HG03439 (cell line): ENCODE measurements around the gene CEP290.
"Not testable (repeated sequence)": the region's sequence is repeated elsewhere in the genome, so short reads cannot be mapped to it uniquely, and the experiment has no call there.

Experiments
- ATAC-seq: cut with Tn5 transposase; IDR thresholded peaks from one replicate; pipeline ENCODE4 v1.9.1; 2021; ENCODE audit warnings: mild to moderate bottlenecking, moderate library complexity; ENCODE audit not compliant: unreplicated experiment

The CEP290 gene

DNA sequence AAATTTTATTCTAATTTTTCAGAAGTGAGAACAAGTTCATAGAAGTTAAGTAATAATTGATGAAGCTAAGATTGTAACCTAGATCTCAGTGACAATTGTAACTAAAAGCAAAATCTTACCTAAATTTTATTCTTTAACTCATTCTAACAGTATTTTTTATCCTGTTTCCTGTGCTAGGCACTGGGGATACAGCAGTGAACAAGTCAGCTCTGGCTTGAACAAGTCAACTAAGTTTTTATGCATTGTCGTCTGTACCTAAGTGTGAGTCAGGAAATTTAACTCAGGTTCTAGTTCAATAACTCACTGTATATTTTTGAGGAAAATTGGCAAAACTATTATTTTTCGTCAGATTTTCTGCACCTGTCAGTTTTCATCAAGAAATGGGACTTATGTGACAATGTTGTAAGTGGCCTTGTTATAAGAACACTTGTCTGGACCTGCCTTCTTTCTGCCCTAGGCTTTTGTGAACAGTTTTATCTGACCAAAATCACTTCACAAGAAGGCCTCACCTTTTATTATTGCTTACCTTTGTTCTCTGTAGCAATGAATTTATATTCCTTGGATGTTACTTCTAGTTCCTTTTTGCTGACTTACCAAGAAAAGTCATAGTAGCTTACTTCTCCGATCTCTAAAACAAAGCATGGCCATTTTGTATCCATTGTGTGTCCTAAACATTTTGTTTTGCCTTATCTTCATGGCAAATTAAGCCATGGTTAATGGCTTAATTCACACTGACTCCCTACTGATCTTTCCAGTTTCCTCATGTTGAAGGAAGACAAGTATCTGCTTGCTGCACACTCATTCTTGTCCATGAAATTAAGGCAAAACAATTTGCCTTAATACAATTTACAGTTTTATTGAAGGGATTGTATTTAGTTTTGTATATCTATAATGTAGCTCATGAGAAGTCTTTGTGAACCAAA, 2.9 kb upstream of the CEP290 start:
- no peak for ATAC-seq

DNA sequence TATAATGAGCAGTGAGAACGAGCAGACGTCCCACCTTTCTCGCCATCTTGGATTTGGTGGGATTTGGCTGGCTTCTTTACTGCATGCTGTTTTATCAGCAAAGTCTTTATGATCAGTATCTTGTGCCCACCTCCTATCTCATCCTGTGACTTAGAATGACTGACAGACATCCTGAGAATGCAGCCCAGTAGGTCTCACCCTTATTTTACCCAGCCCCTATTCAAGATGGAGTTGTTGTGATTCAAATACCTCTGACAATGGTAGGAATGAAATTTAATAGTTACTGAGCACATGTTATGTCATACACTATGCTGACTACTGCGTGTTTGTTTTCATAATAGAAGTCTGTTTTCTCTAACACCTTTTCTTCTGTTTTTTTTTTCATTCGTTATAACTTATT, 2.1 kb upstream of the CEP290 start:
- ATAC-seq, result no peak

DNA sequence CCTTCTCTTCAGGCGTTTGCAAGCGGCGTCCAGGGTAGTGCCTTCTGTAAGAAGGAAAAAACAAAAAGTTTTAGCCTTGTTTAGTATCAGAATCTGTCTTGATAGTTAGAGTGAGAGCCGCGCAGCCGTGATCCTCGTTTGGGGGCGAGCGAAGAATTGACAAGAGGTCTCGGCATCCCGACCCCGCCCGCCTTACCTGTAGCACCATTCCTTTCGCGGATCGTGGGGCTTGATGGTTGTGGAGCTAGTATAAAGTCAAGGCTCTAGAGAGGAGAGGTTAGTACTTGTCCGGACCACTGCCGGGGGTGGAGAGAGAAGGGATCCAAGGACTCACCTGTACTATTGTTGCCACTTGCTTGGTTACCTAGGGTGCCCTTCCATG, 713 bp upstream of the CEP290 start:
- ATAC-seq, result peak; percentile 7

DNA sequence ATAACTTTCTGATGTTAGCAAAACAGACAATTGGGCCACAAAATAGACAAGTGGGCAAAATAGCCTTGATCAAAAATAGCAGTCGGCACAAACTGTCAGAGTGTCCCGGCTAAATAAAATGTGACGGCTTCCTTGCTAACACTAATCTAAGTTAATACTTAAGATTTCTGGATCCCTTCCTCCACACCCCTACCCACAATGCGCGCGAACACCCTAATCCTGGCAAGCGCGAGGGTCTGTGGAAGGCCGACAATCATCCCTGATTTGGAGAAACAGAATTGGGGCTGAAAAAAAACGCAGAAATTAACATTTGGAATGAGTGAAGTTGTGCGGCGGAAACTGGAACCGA, 489 bp downstream of the CEP290 start:
- ATAC-seq, result no peak

DNA sequence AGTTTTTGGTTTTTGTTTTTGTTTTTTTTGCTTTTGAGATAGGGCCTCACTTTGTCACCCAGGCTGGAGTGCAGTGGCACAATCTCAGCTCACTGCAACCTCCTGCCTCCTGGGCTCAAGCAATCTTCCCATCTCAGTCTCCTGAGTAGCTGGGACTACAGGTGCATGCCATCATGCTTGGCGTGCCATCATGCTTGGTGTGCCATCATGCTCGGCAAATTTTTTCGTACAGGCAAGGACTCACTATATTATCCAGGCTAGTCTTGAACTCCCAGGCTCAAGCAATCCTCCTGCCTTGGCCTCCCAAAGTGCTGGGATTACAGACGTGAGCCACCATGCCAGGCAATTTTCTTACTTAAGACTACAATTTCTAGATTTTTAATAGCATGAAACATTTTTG, 2.2 kb downstream of the CEP290 start:
- ATAC-seq, result not testable (repeated sequence)

DNA sequence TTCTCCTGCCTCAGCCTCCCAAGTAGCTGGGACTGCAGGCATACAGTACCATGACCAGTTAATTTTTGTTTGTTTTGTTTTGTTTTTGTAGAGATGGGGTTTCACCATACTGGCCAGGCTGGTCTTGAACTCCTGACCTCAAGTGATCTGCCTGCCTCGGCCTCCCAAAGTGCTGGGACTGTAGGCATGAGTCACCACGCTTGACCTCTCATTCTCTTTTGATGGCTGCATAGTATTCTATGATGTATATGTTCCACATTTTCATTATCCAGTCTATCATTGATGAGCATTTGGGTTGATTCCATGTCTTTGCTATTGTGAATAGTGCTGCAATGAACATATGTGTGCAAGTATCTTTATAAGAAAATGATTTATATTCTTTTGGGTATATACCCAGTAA, 8.7 kb downstream of the CEP290 start:
- ATAC-seq, result not testable (repeated sequence)

DNA sequence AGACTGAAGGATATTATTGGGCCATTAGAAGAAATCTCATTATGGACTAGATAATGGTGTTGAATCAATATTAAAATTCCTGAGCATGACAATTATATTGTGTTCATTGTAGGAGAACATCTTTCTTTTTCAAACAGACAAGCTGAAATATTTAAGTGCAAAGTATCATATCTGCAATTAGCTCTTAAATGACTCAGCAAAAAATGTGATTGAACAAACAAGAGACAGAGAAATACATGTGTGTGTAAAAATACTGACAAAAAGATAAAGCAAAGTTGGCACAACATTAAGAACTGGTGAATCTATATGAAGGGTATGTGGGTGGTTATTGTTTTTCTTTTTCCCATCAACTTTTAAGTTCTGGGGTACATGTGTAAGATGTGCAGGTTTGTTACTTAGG, 9.5 kb downstream of the CEP290 start:
- no peak for ATAC-seq

DNA sequence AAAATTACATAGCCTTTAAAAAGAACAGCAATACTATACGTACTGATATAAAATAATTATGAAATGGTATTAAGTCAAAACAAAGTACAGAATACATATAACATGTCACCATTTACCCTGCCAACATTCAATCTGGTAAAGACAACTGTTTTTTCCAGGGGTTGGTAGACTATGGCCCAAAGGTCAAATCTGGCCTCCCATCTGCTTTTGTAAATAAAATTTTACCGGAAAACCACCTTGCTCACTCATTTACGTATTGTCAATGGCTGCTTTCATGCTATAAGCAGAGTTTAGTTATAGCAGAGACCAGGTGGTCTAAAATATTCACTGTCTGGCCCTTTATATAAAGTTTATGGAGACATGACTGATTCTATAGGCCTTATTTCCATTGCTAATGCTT, 14.0 kb downstream of the CEP290 start:
- no peak for ATAC-seq

DNA sequence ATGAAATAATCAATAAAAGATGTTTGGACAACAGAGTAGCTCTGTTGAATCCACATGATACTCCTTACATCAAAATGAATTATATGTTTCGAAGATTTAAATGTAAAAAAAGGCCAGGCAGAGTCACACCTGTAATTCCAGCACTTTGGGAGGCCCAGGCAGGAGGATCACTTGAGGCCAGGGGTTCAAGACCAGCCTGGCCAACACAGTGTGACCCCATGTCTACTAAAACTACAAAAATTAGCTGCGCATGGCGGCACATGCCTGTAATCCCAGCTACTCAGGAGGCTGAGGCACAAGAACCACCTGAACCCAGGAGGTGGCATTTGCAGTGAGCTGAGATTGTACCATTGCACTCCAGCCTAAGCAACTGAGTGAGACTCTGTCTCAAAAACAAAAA, 14.8 kb downstream of the CEP290 start:
- no peak for ATAC-seq

DNA sequence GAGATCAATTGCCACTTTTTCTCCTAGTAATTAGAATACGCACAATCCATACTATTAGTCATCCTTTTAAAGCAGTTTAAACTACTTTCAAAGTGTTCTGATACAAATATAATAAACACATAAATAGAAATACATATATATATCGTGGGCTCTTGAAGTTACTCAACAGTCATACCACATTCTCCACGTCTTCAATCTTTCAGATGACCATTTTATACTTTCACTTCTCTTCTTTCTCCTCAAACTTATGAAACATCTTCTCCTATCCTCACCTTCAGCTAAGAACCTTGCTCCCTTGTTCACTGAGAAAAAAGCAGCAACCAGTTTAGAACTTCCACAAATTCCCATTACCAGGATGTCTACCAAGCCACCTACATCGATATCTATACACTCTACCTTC, 19.2 kb downstream of the CEP290 start:
- ATAC-seq, result no peak

DNA sequence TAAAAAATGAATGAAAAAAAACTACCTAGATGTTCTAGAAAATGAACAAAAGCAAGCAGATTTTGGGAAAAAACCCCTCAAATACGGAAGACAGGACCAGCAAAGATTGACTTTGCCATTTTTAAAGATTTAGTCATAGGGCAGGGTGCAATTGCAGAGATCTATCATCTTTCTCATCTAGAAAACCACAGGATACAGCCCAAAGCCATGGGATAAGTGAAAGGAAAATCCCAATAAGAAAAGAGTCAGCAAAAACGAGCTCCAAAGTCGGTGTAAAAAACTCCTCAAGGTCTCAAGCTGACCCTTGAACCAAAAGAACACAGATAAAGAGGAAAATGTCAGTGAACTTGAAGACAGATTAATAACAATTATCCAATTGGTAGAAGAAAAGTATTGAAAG, 28.0 kb downstream of the CEP290 start:
- no peak for ATAC-seq

DNA sequence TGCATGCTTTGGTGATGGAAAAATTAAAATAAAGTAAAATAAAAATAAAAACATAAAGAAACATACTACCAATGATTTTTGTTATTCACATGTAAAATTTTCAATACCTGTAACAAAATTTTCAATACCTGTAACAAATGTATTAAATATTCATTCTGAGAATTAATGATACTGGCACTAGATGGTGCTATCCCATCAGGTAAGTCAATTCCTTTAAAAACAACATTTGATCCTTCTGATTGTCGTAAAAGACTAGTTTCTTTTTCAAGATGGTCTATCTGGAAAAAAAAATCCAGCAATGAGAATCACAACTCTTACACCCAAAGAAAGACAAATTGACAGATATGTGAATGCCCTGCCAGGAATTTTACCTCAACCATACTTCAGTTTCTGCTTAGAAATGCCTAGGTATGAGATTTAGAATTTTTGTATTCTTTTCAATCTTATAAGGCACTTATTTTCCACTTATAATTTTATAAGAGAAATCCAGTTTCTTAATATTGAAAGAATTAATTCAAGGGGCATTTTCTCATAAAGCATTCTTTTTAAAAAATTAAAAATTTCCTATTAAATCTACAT, 30.7 kb downstream of the CEP290 start:
- ATAC-seq, result no peak

DNA sequence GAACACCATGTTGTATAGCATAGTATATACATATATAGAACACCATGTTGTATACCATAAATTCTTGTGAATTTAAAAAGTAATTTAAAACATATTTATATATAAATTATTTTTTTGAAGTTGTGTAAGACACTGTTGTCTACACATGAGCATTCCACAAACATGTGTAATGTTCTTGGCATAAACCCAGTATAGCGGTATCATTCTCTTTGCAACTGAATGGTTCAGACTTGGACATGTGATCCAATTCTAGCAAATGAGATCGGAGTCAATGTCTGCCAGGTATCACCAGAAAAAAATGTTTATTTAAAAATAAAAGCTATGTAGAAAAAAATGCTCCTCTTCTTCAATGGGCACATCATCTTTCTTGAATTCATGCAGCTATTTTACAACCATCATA, 33.9 kb downstream of the CEP290 start:
- no peak for ATAC-seq

DNA sequence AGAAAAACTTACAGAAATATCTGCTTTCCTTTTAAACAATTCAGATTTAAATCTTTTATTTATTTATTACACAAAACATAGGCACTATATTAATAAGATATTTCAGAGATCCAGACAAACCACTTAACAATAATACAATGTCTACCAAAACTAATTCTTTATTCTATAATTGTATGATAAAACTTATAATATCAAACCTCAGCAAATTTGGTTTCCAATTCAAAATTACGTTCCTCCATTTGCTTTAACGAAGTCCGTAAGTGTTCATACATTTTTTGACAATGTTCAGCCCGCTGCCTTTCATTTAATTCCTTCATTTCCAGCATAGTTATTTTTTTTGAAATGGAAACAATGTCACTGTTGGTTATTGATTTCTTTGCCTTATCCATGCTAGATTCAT, 48.3 kb downstream of the CEP290 start:
- ATAC-seq, result no peak

DNA sequence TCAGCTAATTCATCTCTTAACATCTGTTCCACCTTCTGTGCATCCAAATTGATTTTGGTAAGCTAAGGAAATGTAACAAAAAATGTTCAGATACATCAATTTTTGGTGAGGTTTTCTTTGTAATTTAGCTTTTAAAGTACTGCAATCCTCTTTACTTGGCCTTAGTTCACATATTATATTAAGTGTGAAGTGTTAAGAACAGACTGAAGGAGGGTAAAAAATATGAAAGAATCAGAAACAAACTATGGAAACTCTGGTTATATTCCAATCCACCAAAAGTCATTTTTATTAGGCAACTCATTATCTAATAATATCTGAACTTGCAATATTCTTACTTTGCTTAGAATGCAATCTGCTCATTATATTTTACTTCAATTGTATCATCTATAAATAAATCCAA, 49.1 kb downstream of the CEP290 start:
- no peak for ATAC-seq

DNA sequence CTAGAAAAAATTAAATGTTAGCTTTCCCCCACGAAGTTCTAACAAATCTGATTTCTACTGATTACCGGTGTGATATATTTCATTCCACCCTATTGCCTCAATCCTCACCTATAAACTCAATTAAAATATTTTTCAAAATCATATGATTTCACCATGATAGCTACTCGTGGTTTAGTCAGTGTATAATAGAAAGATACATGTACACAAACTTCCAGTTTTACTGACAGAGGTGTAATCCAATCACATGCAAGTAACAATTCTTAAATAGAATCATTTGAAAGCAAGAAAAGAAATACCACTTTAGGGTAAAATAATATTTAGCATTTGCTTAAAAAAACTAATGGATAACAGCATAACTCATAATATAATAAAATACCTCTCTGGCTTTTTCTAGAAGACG, 57.7 kb downstream of the CEP290 start:
- no peak for ATAC-seq

DNA sequence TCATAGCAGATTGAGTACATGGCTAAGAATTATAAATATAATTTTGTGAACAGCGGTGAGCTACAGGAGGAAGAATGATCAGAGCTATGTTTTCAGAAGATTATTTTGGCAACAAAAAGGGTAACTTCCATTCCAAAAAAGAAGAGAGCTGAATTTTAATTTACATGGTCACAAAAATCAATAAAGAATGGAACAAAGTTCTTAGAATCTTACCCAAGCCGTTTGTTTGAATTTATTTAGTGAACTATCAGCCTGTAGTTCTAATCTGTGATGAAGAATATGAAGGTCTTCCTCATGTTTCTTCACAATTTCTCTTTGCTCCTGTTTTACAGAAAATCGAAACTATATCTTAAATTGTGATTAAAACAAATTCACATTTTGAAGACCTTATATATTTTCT, 58.3 kb downstream of the CEP290 start:
- no peak for ATAC-seq

DNA sequence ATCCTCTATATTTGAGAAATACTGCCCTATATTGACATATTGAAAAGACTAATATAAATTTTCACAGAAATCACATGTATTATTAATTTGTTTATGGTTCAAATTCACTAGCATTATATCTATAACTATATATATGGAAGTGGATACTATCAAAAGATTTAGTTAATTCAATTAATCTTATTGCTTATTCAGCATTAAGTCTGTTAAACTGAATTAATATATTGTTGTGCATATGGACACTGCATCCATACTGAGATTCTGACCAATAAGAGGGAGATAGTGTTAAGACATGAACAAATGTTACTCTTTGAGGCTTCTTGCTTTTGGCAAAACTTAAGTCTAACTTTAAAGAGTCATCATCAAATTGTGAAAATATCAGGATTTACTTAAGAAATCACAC, 60.6 kb downstream of the CEP290 start:
- no peak for ATAC-seq

DNA sequence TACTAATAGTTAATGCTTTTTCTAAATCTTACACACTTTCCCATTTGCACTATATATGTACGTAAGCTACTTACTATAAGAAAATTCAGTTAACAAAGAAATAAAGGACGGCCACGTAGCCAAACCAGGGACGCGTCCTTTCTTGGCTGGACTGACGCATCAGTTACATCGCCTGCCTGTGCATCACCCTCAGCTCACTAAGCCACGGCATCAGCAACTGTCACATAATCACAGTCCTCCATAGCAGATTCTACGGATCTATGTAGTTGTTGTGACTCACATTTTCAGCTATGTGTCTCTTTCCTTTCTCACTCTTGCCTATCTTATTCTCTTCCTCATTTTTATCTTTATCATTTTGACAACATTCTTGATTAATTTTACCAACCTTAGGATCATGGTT, 74.6 kb downstream of the CEP290 start:
- no peak for ATAC-seq

DNA sequence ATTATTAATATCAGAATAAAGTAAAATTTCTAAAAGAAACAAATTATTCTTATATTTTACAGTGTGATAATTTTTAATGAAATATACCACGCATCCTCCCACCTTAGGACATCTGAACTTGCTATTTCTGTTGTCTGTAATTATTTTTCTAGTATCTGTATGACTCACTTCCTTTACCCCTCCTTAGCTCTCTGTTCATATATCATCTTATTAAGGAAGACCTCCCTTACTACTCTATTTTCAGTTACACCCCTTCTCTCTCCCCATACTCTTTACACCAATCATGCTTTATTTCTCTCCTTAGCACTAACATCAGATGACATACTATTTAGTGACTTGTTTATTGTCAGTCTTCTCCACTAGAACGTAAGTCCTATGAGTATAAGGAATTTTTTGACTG, 78.5 kb downstream of the CEP290 start:
- peak; percentile 67 for ATAC-seq

DNA sequence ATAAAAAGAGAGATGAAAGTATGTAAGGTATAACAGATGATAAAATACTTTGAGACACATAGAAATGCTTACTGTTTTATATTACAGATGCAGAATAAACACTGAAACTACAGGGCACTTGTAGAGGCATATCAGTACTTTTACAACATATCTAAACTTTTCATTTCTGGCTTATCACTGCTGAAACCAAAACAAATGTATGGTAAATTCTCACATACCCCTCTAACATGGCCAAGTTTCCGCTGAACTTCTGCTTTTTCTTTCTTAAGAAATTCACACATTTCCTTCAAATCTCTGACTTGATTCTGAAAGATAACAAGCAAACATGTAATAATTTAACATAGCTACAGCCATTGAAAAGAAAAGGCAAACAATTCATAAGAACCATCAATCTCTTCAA, 79.4 kb downstream of the CEP290 start:
- peak; percentile 49 for ATAC-seq

DNA sequence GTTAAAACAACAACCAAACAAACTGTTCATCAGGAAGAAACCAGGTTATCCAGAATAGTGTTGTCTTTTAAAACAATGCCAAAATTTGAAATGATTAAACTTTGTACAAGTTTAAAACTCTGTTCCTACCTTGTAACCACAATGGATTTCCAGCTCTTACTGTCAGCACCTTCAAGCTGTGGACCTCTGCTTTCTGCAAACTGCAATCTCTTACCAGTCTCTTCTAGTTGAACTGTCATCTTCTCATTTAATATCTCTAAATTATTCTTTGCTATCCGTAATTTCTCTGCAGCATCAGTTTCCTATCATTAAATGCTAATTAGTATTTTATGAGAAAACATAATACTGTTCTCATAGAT, 83.2 kb downstream of the CEP290 start:
- ATAC-seq, result no peak
